NCI-H82 (cell line): ENCODE data around the gene ZNF385A.

ENCODE experiments used
- DNase-seq: peaks from one replicate; lab custom pipeline; 2025; lab: John Stamatoyannopoulos, UW

ZNF385A gene

GRCh38 chr12:54384591-54385041 lies at the start of gene ZNF385A:
Gene ZNF385A (minus strand): TSS chr12:54384733. CDS start chr12:54384514, 219 bp downstream.
- DNase-seq = peak; percentile 44

GRCh38 chr12:54432815-54433164 lies 48.3 kb upstream of the ZNF385A start:
- no peak for DNase-seq

- DNase-seq = no peak
Measured at GRCh38 chr12:54431911-54432814, 47.6 kb upstream of the ZNF385A start.

- DNase-seq = no peak
Measured at GRCh38 chr12:54430471-54431069, 46.0 kb upstream of the ZNF385A start.

- DNase-seq = peak; percentile 58
Measured at GRCh38 chr12:54429014-54429471, 44.5 kb upstream of the ZNF385A start.

GRCh38 chr12:54428050-54429013 lies 43.8 kb upstream of the ZNF385A start:
- no peak for DNase-seq

- DNase-seq = no peak
Measured at GRCh38 chr12:54427106-54427505, 42.6 kb upstream of the ZNF385A start.

- DNase-seq = no peak
Measured at GRCh38 chr12:54426690-54427089, 42.2 kb upstream of the ZNF385A start.

- peak; percentile 12 for DNase-seq
Measured at GRCh38 chr12:54425702-54426101, 41.2 kb upstream of the ZNF385A start.

- DNase-seq = no peak
Measured at GRCh38 chr12:54424224-54424623, 39.7 kb upstream of the ZNF385A start.

- DNase-seq = no peak
Measured at GRCh38 chr12:54423816-54424150, 39.2 kb upstream of the ZNF385A start.

GRCh38 chr12:54421879-54422250 lies 37.3 kb upstream of the ZNF385A start:
- no peak for DNase-seq

- no peak for DNase-seq
Measured at GRCh38 chr12:54421175-54421878, 36.8 kb upstream of the ZNF385A start.

- peak; percentile 31 for DNase-seq
Measured at GRCh38 chr12:54420766-54421144, 36.2 kb upstream of the ZNF385A start.

- DNase-seq = peak; percentile 46
Measured at GRCh38 chr12:54419088-54419887, 34.8 kb upstream of the ZNF385A start, which contains the start of gene ITGA5. Gene ITGA5 (minus strand): TSS chr12:54419266. CDS start chr12:54419198, 68 bp downstream.

GRCh38 chr12:54418441-54419087 lies 34.0 kb upstream of the ZNF385A start:
- peak; percentile 36 for DNase-seq

- peak; percentile 47 for DNase-seq
Measured at GRCh38 chr12:54417712-54418440, 33.3 kb upstream of the ZNF385A start.

- DNase-seq = no peak
Measured at GRCh38 chr12:54416687-54417603, 32.4 kb upstream of the ZNF385A start.
